GM18499 (cell line): ENCODE measurements around the gene COA5.

Experiments
- ATAC-seq: cut with Tn5 transposase; IDR thresholded peaks from one replicate; pipeline ENCODE4 v1.9.1; 2021; ENCODE audit warnings: moderate number of reproducible peaks; ENCODE audit not compliant: insufficient read depth, unreplicated experiment

The COA5 gene

GRCh38 chr2:98608116-98608961 lies at the start of gene COA5, which contains the start of gene UNC50:
Gene COA5, minus strand, starts transcription at chr2:98608512. Its CDS starts 107 bp downstream, at chr2:98608405.
Gene UNC50, plus strand, starts transcription at chr2:98608589. Its CDS starts 1,171 bp downstream, at chr2:98609760.
- ATAC-seq = no peak

- ATAC-seq = no peak
Observed at GRCh38 chr2:98656800-98657199, 48.5 kb upstream of the COA5 start.

DNA sequence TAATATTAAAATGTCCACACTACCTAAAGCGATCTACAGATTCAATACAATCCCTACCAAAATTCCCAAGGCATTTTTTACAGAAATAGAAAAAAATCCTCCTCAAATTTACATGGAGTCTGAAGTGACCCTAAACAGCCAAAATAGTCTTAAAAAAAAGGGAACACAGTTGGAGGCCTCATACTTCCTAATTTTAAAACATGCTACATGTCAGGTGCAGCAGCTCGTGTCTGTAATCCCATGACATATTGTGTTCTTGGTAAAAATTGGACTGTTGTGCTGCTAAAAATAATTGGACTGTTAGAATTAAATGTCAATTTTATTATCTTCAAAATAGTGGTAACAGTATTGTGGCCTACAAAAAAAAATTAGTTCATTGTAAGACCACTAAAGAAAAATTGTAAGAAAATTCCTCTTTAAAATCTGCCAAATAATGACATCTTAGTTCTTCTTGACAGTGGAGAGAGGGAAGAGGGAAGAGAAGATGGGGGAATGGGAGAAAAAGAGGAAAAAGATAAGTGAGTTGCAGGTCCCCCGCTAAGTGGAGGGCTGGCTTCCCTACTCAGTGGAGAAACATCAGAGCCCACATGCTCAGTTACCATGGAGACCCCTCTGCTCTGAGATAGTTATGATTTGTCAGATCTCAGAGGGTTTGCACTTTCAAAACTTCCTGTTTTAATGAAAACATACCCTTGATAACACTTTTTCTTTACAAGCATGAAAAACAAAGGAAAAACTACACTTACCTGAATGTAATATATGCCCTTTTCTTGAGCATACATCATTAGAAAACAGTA lies 46.6 kb upstream of the COA5 start:
- ATAC-seq = no peak

DNA sequence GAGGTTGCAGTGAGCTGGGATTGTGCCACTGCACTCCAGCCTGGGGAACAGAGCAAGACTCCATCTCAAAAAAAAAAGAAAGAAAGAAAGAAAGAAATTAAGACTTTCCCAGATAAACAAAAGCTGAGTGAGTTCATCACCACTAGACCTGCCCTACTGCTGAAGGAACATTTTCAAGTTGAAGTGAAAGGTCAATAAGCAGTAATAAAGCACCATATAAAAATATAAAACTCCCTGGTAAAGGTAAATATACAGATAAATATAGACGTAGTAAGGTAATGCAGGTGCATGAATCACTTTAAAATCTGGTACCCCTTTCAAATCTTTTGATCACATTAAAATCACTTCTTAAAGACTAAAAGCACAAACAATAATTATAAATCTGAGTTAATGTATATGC lies 42.7 kb upstream of the COA5 start:
- no peak for ATAC-seq

DNA sequence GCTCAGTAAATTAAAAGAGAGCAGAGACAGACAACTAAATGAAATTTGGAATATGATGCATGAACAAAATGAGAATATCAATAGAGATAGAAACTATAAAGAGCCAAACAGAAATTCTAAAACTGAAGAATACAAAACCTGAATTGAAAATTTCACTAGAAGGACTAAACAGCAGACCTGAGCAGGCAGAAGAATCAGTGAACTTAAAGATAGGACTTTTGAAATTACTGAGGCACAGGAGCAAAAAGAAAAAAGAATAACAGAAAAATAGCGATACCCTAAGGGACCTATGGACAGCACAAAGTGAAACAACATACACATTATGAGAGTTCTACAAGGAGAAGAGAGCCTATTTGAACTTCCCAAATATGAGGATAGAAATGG lies 41.7 kb upstream of the COA5 start:
- ATAC-seq = no peak

DNA sequence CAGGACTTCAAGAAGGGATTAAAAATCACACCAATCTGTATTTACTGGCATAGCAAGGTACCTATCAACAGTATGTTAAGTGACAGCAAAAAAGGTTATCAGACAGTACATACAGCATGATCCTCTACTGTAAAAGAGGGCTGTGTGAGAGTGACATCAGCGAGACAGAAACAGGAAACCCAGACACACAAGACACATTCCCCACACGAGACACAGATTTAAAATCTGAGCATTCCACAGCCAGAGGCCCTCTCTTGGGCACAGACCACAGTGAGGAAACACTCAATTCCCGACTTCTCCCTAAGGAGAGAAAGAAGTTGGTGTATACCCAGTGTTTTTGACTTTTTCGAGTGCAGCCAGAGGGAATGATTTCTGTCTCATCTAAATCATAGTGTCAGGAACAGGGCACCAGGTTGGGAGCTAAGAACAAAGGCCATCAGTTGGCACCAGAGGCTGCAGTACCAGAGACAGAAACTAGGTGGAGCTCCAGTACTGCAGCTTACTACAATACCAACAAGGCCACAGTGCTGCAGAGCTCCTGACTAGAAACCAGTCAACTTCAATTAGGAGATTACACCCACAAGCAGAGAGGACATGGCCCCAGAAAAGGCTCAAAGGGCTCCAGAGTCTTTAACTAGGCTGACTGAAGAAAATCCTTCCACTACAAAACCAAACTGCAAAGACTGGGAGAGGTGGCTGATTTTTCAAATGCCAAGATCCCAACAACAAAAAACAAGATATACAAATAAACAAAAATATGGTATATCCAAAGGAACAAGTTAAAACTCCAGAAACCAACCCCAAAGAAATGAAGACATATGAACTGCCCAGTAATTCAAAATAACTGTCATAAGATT lies 41.1 kb upstream of the COA5 start:
- ATAC-seq = no peak

GRCh38 chr2:98648451-98648850 lies 40.1 kb upstream of the COA5 start:
- no peak for ATAC-seq

DNA sequence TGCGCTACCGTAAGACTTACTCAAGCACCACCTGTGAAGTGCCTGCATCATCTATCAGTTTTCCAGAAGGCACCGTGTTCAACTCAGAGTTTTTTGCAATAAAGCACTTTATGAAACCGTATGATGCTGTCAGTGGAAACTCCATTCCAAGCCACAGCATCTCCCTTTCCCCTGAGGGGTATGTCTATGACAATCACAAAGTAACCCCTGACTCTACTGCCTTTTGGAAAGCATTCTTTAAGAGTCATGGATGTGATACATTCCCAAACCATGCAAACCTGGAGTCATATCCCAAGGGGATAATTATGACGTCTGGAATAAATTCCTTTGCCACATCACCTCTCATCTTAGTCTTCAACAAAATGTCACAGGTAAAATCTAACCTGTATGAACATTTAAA lies 39.3 kb upstream of the COA5 start:
- no peak for ATAC-seq

DNA sequence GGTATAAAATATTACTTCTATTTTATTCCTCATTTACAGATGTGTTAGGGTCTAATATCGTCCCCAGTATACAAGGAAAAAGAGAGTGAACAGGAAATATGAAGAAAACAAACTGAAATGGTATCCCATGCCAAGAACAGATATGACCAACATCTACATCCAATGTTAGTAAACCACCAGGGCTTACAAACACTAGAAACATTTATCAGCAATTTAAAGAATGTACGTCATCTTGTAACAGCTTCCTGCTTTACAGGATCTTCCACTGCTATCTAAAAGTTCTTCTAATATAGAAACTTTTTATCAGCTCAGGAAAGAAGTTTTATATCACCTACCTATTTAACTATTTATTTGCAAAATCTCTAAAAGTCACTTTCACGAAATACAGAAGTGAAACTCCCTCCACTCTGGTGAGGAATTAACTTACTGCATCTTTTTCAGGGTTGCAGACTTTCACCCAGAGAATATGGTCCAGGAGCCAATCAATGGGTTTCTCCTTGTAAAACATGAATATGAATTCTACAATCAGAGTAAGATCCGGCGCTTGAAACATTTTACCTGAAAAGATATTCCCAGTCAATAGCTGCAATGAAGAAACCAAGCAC lies 35.3 kb upstream of the COA5 start:
- ATAC-seq = no peak

DNA sequence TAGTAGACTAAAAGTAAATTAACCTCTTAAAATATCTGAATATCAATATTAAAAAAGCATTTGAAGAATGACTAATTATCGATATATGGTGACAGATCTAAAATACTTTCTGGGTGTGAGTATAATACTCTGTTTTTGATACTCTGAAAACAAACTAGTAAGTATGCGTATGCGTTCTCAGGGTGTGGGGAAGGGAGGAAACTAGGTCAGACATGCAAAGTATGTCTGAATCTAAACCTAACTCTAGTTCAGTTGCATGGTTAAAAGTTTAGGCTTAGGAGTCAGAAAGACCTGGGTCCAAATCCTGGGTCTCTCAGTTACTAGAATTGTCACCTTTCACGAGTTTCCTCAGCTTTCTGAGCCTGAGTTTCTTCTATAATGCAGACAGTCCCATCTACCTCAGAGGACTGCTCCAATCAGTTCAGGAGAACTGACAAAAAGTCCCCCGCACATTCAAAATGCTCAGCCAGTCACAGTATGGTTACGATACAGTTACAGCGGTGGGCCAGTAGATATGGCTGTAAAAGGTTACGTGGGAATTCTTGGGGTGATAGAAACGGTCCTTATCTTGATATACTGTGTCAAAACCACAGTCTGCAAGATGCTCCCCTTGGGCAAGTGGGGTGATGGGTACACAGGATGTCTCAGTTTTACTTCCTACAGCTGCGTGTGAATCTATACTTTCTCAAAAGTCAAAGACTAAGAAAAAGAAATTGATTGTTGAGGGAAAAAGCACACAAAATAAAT lies 29.3 kb upstream of the COA5 start:
- ATAC-seq = no peak

- no peak for ATAC-seq
Observed at GRCh38 chr2:98634406-98635092, 26.2 kb upstream of the COA5 start.

DNA sequence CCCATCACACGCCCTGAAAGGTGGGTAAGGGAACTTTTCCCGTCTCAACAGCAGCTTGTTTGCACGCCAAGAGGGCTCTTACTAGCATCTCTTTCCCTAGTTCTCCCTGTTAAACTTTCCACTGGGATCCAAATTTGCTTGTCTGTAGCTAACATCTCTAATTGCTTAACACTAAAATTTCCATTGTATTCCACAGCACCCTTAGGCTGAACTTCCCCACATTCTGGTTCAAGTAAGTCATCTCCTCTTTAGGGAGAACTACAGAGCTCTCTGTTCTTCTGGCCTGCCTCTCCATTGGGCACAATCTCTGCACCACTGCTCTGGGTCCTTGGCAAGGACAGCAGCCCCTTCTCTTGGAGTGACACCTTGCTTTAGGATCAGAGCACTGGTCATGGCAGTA lies 24.0 kb upstream of the COA5 start:
- no peak for ATAC-seq

- ATAC-seq = no peak
Observed at GRCh38 chr2:98623657-98624056, 15.3 kb upstream of the COA5 start.

GRCh38 chr2:98617149-98617548 lies 8.8 kb upstream of the COA5 start:
- no peak for ATAC-seq

DNA sequence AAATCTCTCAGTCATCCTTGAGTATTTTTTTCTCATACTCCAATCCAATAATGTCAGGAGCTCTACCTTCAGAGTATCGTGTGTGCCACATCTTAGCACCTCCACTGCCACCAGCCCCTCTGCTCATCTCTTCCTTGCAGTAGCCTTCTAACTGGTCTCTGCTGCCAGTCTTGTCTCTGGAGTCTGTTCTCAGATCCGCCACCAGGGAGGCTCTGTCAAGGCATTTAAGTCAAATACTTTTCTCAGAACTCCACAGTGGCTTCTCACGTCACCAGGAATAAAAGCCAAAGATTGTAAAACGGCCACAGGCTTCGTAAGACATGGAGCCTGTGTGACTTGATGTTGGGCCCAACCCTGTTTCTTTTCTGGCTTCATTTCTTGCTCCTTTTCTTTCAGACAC lies 7.2 kb upstream of the COA5 start:
- ATAC-seq = no peak

GRCh38 chr2:98614024-98614739 lies 5.9 kb upstream of the COA5 start:
- no peak for ATAC-seq

DNA sequence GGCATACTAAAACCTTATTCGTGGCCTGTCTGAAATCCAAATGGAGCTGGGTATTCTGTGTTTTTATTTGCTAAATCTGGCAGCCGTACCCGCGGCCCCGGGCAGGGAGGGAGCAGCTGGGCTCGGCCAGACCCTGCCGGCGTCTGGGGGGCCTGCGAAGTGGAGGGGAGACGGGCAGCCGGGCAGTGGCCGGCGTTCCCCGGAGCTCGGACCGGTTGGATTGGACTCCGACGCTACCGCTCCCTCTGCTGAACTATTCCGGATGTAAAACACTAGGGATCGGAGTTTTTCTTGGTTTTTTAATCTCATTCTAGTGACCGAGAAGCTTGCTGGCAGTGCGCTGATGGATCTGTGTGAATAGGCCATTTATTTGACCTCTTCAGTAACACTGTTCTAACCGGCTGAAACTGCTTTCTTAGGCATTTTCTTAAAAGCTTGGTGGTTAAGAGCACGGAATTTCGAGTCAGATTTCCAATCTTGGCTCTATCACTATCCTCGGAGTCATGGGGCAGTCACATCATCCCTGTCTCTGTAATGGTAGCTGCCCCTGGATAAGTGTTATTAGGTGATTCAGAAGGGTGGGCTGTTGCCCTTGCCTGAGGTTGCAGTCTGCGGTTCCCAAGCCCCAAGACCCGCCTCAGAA lies 771 bp upstream of the COA5 start:
- ATAC-seq = no peak

DNA sequence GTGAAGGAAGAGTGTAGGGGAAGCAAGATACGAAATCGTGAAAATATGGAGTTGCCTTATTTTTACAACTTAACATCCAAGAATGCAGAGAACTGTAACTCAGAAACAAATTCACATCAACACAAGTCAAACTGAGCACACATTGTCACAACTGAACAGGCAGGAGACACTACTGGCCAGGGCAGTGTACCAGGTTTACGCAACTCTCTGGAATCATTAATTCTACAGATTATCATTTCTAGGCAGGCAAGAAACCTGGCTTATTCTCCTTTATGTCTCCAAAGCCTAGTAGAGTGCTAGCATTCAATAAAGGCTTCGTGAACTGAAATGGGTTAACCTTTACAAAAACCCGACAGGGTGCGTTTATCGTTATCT lies 584 bp downstream of the COA5 start:
- ATAC-seq = no peak
